Pulmonary artery endothelial cell (primary cell): ENCODE data around the gene SIRPA. TPM values are rescaled to one million over a fixed set of nuclear protein-coding genes. Genes with fewer than 3 reads are reported as not detected.

Experiments used
- DNase-seq: peaks from one replicate; pipeline ENCODE4 v3.0.0-alpha.2; 2011; ENCODE audit warnings: low read depth, low spot score
- total RNA-seq: library from RNA; depleted of rRNA; stranded (reverse); fragments of >200 nt; gene quantifications from 2 replicates; pipeline ENCODE4 v1.2.3, GENCODE V29; 2014

The SIRPA gene
- total RNA-seq, 1 donor from 2014 or later, result 14.5 TPM

DNA sequence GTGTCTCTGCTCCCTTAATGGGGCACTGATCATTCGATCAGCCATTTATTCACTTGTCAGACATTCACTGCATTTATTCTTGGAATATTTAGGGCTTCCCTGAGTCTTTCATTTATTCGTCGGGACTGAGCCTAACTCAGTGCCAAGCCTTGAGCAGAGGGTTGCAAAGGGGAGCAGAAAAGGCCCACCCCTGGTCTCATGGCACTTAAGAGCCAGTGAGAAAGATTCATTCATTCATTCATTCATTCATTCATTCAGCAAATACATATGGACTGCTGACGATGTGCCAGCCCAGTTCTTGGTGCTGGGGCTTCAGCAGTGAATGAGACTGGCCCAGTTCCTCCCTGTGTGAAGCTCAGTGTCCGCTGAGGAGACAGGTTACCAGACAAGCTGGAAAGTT, 36.6 kb downstream of the SIRPA start:
- no peak for DNase-seq

DNA sequence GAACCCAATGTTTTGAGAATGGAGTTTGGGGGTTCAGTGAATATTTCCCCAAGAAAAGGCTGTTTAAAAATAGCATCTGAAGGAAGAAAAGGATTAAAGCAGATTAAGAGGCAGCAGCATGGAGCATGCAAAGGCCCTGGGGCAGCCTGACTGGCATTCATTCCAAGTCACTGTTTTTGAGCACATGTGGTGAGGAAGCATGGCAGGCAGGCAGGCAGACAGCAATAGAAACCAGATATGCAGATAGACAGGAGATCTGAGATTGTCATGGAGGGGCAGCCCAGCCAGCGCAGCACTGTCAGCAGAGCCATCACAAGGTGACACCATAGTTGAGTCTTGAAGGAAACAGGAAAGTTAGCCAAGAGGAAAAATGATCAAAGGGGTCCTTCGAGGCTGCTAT, 37.8 kb downstream of the SIRPA start:
- DNase-seq, result no peak

DNA sequence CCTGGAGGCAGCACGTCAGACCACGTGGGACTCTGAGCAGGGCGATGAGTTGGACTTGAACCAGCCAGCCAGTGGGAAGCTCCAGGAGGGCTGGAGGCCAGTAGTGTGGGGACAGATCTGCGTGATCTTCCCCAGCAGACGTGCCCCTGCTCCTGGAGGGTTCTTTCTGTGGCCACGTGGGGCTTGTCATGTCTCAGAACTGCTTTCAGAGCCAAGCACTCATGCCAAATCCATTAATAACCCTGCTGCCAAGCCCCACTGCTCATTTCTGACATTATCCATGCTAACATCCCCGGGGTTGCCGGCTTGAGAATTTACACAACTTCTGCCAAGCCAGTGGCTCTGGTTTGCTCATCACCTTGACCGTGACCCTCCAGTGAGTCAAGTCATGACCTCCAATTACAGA, 38.3 kb downstream of the SIRPA start:
- no peak for DNase-seq

DNA sequence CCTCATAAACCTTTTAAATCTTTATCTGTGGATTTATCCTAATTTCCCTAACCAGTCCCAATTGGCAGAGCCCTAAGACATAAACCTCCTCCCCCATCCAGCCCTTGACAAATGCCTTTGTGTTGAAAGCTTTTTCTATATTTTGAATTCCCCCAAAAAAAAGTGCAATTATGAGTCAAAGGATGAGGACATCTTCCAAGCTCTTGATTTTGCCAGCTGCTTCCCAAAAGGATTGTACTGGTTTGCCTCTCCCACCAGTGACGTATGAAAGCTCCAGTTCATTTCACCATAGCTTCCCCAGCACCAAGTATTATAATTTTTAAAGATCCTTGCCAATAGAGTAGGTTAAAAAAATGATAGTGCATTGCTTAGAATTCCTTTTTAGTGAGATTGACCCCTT, 38.9 kb downstream of the SIRPA start:
- DNase-seq, result no peak

DNA sequence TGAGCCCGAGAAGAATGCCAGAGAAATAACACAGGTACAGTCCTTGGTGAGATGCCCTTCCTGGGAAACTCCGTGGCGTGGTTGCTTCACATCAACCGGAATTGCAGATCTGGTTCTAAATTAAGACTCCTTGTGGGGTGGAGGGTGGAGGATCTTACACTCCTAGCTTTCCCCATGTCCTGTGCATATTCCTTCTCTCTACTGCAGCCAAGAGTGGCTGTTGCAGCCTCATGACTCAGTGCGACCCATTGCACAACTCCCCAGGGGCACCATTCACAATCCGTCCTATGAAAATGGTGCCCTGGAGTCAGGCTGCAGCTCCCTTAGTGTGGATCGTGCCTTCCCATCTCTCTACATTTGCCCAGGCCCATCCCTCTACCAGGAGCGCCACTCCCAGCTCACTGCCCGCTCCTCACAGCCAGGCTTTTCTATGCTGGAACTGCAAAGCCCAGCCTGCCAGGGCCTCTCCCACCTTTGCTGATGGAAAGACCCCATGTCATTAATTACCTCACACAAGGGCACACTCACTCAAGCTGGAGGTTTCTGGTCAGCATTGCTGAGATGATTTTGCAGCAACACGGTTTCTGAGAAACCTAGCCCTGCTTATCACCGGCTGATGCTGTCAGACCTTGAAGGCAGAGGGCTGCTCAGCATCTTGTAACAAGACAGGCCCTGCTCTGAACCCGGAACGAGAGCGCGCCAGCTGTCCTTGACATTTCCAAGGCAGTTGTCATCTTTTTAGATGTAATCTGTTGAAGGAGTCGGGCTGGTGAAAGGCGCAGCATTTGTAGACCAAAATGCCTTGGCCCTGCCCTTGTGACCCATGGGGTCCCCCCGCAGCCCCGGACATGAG, 39.7 kb downstream of the SIRPA start:
- DNase-seq, result no peak

DNA sequence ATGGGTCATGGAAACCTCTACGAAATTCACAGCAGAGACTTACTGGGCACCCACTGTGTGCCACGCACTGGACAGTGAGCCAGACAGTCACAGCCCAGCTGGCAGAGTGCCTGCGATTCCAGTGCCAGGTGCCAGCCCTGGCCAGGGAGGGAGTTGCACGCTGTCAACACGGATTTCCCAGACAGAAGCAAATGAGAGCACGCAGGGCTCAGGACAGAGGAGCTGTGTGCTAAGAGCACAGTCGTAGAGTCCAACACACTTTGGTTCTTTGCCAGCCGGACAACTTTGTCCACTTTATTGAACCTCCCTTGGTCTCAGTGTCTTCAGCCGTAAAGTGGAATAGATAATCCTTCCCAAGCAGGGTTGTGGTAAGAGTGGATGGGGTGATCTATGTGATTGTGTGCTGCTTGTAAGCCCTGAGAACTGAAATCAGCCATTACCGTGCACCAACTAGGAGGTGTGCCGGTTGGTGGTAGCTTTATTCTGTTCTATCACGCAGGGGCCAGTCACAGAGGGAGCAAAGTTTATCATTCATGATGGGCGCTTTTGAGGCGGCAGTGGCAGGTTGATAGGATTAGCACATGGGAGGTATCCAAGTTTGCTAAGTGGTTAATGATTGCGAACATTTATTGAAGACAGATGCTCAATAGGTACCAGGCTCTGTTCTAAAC, 40.6 kb downstream of the SIRPA start:
- no peak for DNase-seq

DNA sequence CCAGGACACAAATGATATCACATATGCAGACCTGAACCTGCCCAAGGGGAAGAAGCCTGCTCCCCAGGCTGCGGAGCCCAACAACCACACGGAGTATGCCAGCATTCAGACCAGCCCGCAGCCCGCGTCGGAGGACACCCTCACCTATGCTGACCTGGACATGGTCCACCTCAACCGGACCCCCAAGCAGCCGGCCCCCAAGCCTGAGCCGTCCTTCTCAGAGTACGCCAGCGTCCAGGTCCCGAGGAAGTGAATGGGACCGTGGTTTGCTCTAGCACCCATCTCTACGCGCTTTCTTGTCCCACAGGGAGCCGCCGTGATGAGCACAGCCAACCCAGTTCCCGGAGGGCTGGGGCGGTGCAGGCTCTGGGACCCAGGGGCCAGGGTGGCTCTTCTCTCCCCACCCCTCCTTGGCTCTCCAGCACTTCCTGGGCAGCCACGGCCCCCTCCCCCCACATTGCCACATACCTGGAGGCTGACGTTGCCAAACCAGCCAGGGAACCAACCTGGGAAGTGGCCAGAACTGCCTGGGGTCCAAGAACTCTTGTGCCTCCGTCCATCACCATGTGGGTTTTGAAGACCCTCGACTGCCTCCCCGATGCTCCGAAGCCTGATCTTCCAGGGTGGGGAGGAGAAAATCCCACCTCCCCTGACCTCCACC, 42.2 kb downstream of the SIRPA start:
- DNase-seq, result no peak

DNA sequence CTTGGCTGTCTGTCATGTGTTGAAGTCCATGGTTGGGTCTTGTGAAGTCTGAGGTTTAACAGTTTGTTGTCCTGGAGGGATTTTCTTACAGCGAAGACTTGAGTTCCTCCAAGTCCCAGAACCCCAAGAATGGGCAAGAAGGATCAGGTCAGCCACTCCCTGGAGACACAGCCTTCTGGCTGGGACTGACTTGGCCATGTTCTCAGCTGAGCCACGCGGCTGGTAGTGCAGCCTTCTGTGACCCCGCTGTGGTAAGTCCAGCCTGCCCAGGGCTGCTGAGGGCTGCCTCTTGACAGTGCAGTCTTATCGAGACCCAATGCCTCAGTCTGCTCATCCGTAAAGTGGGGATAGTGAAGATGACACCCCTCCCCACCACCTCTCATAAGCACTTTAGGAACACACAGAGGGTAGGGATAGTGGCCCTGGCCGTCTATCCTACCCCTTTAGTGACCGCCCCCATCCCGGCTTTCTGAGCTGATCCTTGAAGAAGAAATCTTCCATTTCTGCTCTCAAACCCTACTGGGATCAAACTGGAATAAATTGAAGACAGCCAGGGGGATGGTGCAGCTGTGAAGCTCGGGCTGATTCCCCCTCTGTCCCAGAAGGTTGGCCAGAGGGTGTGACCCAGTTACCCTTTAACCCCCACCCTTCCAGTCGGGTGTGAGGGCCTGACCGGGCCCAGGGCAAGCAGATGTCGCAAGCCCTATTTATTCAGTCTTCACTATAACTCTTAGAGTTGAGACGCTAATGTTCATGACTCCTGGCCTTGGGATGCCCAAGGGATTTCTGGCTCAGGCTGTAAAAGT, 43.5 kb downstream of the SIRPA start:
- no peak for DNase-seq

DNA sequence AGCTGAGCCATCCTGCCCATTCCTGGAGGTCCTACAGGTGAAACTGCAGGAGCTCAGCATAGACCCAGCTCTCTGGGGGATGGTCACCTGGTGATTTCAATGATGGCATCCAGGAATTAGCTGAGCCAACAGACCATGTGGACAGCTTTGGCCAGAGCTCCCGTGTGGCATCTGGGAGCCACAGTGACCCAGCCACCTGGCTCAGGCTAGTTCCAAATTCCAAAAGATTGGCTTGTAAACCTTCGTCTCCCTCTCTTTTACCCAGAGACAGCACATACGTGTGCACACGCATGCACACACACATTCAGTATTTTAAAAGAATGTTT, 44.0 kb downstream of the SIRPA start:
- no peak for DNase-seq

DNA sequence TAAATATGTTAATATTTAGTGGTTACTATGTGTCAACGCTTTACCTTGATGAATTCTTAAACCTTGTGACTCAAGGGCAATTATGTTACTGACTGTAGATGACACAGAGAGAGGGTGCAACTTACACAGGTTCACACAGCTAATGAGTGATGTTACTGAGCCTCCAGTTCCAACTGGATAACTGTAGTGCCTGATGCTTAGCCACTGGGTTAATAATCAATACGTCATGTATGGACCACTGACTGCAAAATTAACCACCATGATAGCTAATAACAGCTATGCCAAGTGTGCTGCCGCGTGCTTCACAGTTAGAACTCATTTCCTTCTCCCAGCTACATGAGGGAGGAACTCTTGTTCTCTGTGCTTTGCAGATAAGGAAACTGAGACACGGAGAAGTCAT, 45.4 kb downstream of the SIRPA start:
- no peak for DNase-seq

DNA sequence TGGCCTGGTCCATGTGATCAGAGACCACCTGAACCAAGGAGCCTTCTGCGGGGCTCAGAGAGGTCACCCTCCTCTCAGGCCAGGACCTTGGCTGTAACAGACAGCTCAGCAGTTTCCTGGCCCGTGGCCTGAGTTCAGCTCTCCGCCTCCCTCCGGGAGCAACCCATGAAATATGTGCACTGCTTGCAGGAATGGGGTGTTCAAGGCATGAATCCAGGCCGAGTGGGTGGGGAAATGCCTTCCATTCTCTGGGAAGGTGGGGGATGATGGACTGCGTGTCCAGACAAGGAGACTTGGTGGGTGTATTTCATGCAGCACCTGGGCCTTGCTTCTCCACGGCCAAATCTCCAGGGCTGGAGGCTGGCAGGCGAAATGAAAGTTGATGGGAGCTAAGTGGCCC, 46.0 kb downstream of the SIRPA start:
- DNase-seq, result no peak

DNA sequence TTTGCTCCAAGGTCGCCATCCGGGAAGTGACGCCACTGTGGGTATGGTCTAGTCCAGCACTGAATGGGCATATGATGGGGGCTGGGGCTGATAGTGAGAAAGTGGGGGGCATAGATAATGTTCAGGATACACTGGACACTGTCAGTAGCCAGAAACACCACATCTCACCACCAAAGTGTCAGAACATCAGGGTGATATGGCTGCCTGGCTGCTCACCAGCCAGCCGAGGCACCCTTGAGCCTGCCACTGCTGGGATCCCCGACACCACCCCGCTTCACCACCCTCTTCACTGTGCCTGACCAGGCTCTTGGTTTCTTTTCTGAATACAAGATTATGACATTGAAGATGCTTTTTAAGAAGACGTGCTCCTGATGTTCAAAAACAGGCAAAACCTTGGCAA, 46.9 kb downstream of the SIRPA start:
- no peak for DNase-seq

DNA sequence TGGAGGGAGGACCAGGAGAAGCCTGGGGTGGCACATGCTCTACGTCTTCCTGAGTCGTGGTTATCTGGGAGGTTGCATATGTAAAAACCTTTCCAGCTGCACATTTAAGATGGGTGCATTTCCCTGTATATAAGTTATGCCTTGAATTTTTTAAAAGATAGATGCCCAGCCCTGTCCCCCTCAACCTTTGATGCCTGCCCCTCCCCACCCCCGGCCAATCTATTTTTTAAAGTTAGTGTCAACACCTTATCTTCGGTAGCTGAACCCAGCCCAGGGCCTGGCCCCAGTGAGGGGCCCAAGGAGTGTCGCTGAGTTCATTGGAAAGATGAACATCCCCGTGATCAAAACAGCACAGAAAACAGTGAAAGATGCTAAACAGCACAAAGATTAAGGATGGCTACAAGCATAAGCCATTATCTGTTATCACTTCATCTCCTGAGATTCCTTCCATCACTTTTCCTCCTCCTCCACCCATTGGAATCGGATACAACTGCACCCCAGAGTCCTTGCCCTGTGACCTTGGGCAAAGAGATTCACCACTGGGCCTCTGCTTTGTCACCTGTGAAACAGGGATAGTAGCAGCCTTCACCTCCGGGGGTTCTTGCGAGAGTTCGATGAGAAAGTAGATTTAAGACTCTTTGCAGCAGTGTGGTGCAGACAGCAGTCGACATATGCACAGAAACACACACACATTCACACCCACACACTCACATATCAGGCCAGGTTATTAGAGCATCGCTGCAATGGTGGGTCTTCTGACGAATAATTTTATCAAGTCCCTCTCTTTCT, 47.5 kb downstream of the SIRPA start:
- no peak for DNase-seq

DNA sequence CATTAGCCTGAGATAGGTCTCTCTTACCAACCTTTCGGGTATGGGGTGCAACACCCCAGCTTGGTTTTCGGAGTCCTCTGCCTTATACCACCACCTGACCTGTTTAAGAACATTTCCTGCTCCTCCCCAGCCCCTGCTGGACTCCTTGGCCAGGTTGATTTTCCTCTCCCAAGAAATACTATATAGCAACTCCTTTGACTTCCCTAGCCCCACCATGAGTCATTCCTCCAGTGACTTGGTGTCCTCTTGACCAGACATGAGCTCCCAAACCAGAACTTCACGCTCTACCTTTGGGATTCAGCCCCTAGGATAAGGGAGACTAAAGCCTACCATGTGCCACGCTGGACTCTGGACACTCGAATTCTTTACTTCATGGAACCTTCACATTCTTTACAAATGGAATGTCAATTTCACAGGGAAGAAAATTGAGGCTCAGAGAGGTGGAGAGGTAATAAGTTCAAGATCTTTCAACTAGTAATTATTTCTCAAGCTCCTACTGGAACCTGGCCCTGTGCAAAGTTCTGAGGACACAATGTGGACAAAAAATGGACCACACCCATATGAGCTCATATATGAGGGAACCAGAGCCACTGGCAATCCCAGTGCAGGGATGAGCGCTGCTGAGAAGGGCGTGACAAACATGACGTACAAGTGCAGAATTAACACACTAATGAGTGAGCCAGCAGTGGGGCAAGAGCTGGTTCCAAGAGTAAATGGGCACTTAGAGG, 48.2 kb downstream of the SIRPA start:
- no peak for DNase-seq

DNA sequence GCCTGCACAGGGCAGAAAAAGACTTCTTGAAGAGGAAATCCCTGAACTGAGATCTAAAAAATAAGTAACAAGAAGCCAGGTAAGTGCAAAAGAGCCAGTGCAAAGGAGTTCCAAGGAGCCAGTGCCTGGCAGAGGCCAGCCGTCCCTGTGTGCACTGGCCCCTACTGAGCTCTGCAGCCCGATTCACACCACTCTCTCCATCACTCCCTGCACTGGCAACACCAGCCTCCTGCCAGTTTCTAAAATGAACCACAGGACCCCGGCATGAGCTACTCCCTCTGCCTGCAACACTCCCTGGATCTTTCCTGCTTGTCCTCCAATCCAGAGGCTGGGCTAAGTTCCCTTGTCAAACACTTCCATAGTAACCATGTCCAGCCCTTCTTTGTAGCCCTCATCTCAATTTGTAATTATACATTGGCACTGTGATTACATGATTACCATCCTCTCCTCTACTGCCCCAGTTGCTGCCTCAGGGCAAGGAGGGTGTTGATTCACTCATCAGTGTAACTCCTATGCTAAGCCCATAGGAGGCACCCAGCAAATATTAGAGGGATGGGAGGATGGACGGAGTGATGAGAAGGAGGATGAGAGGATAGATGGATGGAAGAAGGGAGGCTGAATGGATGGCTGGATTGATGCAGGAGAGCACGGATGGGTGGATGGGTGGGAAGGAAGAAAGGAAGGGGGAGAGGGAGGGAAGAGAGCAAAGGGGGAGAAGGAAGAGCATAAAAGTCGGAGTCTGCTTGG, 49.3 kb downstream of the SIRPA start:
- DNase-seq, result no peak

DNA sequence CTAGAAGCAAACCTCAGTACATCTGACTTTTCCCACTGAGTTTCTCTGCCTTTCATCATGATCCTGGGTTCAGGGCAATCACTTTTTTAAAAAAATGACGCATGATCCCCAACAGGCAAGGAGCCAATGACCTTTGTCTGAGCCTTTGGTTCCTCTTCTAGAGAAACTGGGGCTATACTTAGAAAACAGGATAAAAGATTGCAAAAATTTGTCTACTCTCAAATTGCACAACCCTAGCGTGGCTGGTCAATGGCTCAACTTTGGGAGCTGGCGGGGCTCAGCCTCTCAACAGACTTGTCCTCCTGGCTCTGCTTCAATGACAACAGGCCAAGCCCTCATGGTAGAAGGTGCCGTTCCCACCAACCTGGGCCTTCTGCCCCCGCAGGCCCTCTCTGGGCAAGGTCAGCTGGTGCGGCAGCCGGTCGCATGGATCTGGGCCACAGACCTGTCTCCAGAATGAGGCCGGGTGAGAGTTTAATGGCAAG, 50.0 kb downstream of the SIRPA start:
- no peak for DNase-seq

DNA sequence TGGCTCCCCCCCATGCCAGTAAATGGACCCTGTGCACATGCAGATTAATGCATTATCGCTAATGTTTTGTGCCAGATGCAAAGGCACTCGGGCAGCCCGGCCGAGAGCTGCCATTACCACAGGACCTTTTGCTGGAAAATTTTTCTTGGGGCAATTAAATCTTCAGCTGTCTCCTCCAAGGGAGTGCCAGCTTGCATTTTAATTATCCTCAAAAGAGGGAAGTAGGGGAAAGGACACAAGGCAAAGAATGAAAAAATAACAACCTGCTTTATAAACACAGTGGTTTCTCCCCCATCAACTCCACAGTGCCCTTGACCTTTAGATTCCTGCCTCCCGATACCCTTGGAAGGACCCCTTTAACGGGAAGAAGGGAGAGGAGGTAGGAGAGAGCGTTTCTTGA, 50.5 kb downstream of the SIRPA start:
- DNase-seq, result no peak

DNA sequence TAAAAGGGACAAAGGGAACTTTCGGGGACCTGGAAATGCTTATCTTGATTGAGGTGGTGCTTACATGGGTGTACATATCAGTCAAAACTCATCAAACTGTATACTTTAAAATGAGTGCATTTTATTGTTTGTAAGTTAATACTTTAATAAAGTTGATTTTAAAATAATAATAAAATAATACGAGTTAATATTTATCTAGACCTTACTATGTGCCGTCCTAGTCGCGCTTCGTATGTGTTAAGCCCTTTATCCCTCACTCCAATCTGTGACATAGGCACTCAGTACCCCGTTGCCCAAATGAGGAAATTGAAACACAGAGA, 51.2 kb downstream of the SIRPA start:
- DNase-seq, result no peak

DNA sequence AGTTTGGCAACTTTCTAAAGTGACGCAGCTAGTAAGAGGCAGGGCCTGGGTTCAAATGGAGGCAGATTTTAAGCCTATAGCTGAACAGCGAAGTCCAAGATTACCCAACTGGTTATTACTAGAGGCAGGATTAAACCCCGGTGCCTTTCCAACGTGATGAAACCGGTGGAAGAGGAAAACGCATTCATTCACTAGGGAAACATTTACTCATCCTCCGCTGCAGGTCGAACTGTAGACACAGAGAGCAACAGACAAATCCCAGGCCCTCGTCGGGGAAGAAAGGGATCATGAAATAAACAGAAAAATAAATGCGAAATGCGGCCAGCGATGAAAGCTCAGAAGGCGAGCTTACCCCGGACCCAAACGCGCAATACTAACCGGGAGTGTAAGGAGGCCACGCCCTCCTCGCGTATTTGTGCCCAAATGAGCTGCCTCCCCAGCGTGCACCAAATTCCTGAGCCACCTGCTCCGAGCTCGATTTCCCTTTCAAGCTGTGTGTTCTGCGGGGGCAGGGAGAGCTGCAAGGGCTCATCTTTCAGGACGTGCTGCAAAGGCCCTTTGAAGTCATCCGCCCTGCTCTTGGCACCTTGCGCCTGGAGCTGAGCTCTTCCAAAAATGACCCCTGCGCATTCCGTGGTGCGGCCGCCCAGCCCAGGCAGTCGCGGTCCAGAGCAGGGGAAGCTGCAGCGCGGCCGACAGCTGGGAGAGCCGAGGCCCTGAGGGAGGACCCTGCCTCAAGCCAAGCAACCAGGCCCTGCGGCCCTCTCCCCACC, 51.7 kb downstream of the SIRPA start:
- DNase-seq, result no peak
